ENCODE results near the gene KRTAP25-1. TPM values are rescaled to one million over a fixed set of nuclear protein-coding genes. Genes with fewer than 3 reads are reported as not detected.
A peak's percentile ranks its signal among the peaks of the same experiment; 100 is the strongest.

Gene KRTAP25-1
- total RNA-seq, 2 donors from 2014 or later: not detected

- no peak overlapping the region for H3K27ac ChIP-seq (ENCODE audit: low read depth, low read length)
- no peaks in the 10 kb centered on the region for H3K27me3 ChIP-seq (ENCODE audit: control insufficient read depth, insufficient read depth, low read length, poor library complexity, severe bottlenecking)
- WGBS, 2 experiments (ENCODE audit: insufficient coverage in 1 of 2, insufficient read length in 1 of 2): 62 to 70% methylated on average over 4 of the region's 4 CpGs
- no peak overlapping the region for H3K4me3 ChIP-seq (ENCODE audit: low read length)
- H3K27ac Mint-ChIP-seq: no peak overlapping the region
- H3K27me3 Mint-ChIP-seq (ENCODE audit: insufficient read depth): no peaks in the 10 kb centered on the region
- H3K36me3 ChIP-seq (ENCODE audit: control insufficient read depth, insufficient read depth, low read length): no peaks in the 10 kb centered on the region
- H3K9me3 ChIP-seq (ENCODE audit: control insufficient read depth, low read length): no peaks in the 10 kb centered on the region
- H3K9me3 Mint-ChIP-seq: no peaks in the 10 kb centered on the region
- H3K4me1 Mint-ChIP-seq: peaks cover 24% of the 10 kb centered on the region
- H3K4me1 ChIP-seq (ENCODE audit: control insufficient read depth, insufficient read depth, low read length): peaks cover 2% of the 10 kb centered on the region
- H3K9ac ChIP-seq (ENCODE audit: extremely low read depth, low read length, poor library complexity, severe bottlenecking): no peak overlapping the region
- peak; percentile 84 for TF ChIP-seq CTCF (conservative IDR thresholded peaks at IDR 0.05)
- H3K4me3 Mint-ChIP-seq: no peak overlapping the region
- no peaks in the 10 kb centered on the region for H3K36me3 Mint-ChIP-seq (ENCODE audit: low read depth)
- DNase-seq: peak; percentile 74
Observed at GRCh38 chr21:30257773-30258172, 31.5 kb downstream of the KRTAP25-1 start.

DNA sequence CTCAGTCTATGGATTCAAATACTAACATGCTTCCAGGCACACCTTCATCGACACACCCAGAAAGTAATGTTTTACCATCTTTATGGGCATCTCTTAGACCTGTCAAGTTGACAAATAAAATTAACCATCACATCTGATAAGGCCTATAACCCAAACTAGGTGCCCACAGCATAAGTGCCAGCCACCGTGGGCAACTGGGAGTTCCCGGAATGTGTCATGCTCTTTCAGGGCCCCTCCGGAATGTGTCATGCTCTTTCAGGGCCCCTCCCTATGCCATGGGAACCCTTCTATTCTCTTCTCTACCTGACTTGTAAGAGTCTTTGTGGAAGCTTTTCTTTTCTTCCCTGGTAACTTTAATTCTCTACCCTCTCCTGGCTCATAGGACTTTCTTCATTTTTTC lies 33.2 kb downstream of the KRTAP25-1 start:
- Mint-ChIP-seq H3K27ac (no peak overlapping the region), H3K9me3 (no peaks in the 10 kb centered on the region), H3K36me3 (ENCODE audit: low read depth) (no peaks in the 10 kb centered on the region), H3K4me1 (peaks cover 24% of the 10 kb centered on the region), H3K27me3 (ENCODE audit: insufficient read depth) (no peaks in the 10 kb centered on the region), H3K4me3 (no peak overlapping the region)
- TF ChIP-seq CTCF (conservative IDR thresholded peaks at IDR 0.05): no peak
- H3K36me3 ChIP-seq (ENCODE audit: control insufficient read depth, insufficient read depth, low read length): no peaks in the 10 kb centered on the region
- H3K9ac ChIP-seq (ENCODE audit: extremely low read depth, low read length, poor library complexity, severe bottlenecking): no peak overlapping the region
- peaks cover 9% of the 10 kb centered on the region for H3K9me3 ChIP-seq (ENCODE audit: control insufficient read depth, low read length)
- H3K27ac ChIP-seq (ENCODE audit: low read depth, low read length): no peak overlapping the region
- H3K27me3 ChIP-seq (ENCODE audit: control insufficient read depth, insufficient read depth, low read length, poor library complexity, severe bottlenecking): no peaks in the 10 kb centered on the region
- H3K4me3 ChIP-seq (ENCODE audit: low read length): no peak overlapping the region
- no peak for DNase-seq
- whole genome bisulfite sequencing, 2 experiments (ENCODE audit: insufficient coverage in 1 of 2, insufficient read length in 1 of 2): 50 to 76% methylated on average over 2 to 4 of the region's 4 CpGs
- H3K4me1 ChIP-seq (ENCODE audit: control insufficient read depth, insufficient read depth, low read length): peaks cover 2% of the 10 kb centered on the region

- Mint-ChIP-seq H3K36me3 (ENCODE audit: low read depth) (no peaks in the 10 kb centered on the region), H3K4me3 (no peak overlapping the region), H3K4me1 (peaks cover 24% of the 10 kb centered on the region), H3K27ac (no peak overlapping the region), H3K9me3 (no peaks in the 10 kb centered on the region), H3K27me3 (ENCODE audit: insufficient read depth) (no peaks in the 10 kb centered on the region)
- no peaks in the 10 kb centered on the region for H3K36me3 ChIP-seq (ENCODE audit: control insufficient read depth, insufficient read depth, low read length)
- peaks cover 2% of the 10 kb centered on the region for H3K4me1 ChIP-seq (ENCODE audit: control insufficient read depth, insufficient read depth, low read length)
- no peaks in the 10 kb centered on the region for H3K27me3 ChIP-seq (ENCODE audit: control insufficient read depth, insufficient read depth, low read length, poor library complexity, severe bottlenecking)
- WGBS, 2 experiments (ENCODE audit: insufficient coverage in 1 of 2, insufficient read length in 1 of 2): 97 to 100% methylated on average over 1 of the region's 1 CpG
- no peak for TF ChIP-seq CTCF (conservative IDR thresholded peaks at IDR 0.05)
- H3K9me3 ChIP-seq (ENCODE audit: control insufficient read depth, low read length): peaks cover 9% of the 10 kb centered on the region
- no peak for DNase-seq
- no peak overlapping the region for H3K27ac ChIP-seq (ENCODE audit: low read depth, low read length)
- no peak overlapping the region for H3K9ac ChIP-seq (ENCODE audit: extremely low read depth, low read length, poor library complexity, severe bottlenecking)
- H3K4me3 ChIP-seq (ENCODE audit: low read length): no peak overlapping the region
Observed at GRCh38 chr21:30255679-30256078, 33.6 kb downstream of the KRTAP25-1 start.

Data from endodermal cell (in vitro differentiated cells).